Liver (tissue), 9 donors: ENCODE measurements around the gene CALY. TPM values are rescaled to one million over a fixed set of nuclear protein-coding genes. Genes with fewer than 3 reads are reported as not detected.

Experiments used
- DNase-seq: peaks from one replicate; pipeline ENCODE4 v3.0.0-alpha.2; 2017; ENCODE audit warnings: low spot score
- H3K27ac ChIP-seq, 2 donors: one replicate each; pipeline ENCODE4 v1.7.0; 2013; ENCODE audit warnings: inconsistent platforms in 2 of 2, low read length in 2 of 2, control low read depth in 1 of 2, low read depth in 1 of 2, mild to moderate bottlenecking in 1 of 2
- H3K27me3 ChIP-seq, 4 donors: one replicate each; pipeline versions ENCODE4 v1.6.1 to v1.7.0; 2013; ENCODE audit warnings: low read length in 3 of 4, inconsistent platforms in 1 of 4, mild to moderate bottlenecking in 1 of 4, moderate library complexity in 1 of 4; ENCODE audit not compliant: control insufficient read depth in 4 of 4, insufficient read depth in 4 of 4
- H3K36me3 ChIP-seq, 4 donors: one replicate each; pipeline versions ENCODE4 v1.6.1 to v1.7.0; 2013; ENCODE audit warnings: low read length in 3 of 4, mild to moderate bottlenecking in 3 of 4, low read depth in 1 of 4, moderate library complexity in 1 of 4; ENCODE audit not compliant: control insufficient read depth in 4 of 4, insufficient read depth in 3 of 4
- H3K4me1 ChIP-seq, 4 donors: one replicate each; pipeline versions ENCODE4 v1.6.1 to v1.7.0; 2013; ENCODE audit warnings: low read length in 3 of 4, mild to moderate bottlenecking in 3 of 4, moderate library complexity in 1 of 4; ENCODE audit not compliant: control insufficient read depth in 4 of 4, insufficient read depth in 4 of 4
- H3K4me3 ChIP-seq, 3 donors: one replicate each; pipeline versions ENCODE4 v1.6.1 to v1.7.0; 2013; ENCODE audit warnings: low read length in 3 of 3, control low read depth in 1 of 3, low read depth in 1 of 3, mild to moderate bottlenecking in 1 of 3
- H3K9ac ChIP-seq, 2 donors: one replicate each; pipeline ENCODE4 v1.7.0; 2013; ENCODE audit warnings: low read length in 2 of 2, mild to moderate bottlenecking in 2 of 2, moderate library complexity in 2 of 2, control low read depth in 1 of 2, low read depth in 1 of 2
- H3K9me3 ChIP-seq, 4 donors: one replicate each; pipeline versions ENCODE4 v1.6.1 to v1.7.0; 2013; ENCODE audit warnings: low read length in 3 of 4; ENCODE audit not compliant: control insufficient read depth in 4 of 4
- ATF3 ChIP-seq: IDR thresholded peaks from 2 replicates; pipeline ENCODE4 v1.6.1; 2016; ENCODE audit warnings: antibody characterized with exemption
- CTCF ChIP-seq: fragments of 150-350 bp; IDR thresholded peaks from 2 replicates; pipeline ENCODE4 v1.5.1; 2017; ENCODE audit warnings: improper control_type of control experiment, low read depth, low read length; ENCODE audit not compliant: missing input control
- EGR1 ChIP-seq, 2 donors: IDR thresholded peaks; 2 replicates each; pipeline ENCODE4 v1.6.1; 2016 to 2018; ENCODE audit warnings: antibody characterized with exemption in 2 of 2, low read depth in 2 of 2
- FOXA1 ChIP-seq: IDR thresholded peaks from 2 replicates; pipeline ENCODE4 v1.6.1; 2016; ENCODE audit warnings: antibody characterized with exemption
- GABPA ChIP-seq, 2 donors: IDR thresholded peaks in 1 of 2; conservative IDR thresholded peaks in 1 of 2; 2 replicates each; pipeline ENCODE4 v1.6.1; 2016; ENCODE audit warnings: antibody characterized with exemption in 2 of 2, mild to moderate bottlenecking in 1 of 2, moderate library complexity in 1 of 2
- HNF4G ChIP-seq: IDR thresholded peaks from 2 replicates; pipeline ENCODE4 v1.6.1; 2016; ENCODE audit warnings: antibody characterized with exemption
- JUND ChIP-seq, 2 donors: IDR thresholded peaks; 2 replicates each; pipeline ENCODE4 v1.6.1; 2016; ENCODE audit warnings: antibody characterized with exemption in 2 of 2
- MAX ChIP-seq: IDR thresholded peaks from 2 replicates; pipeline ENCODE4 v1.6.1; 2016; ENCODE audit warnings: antibody characterized with exemption
- RXRA ChIP-seq, 2 donors: IDR thresholded peaks; 2 replicates each; pipeline ENCODE4 v1.6.1; 2017 to 2018; ENCODE audit warnings: antibody characterized with exemption in 2 of 2, mild to moderate bottlenecking in 1 of 2
- YY1 ChIP-seq: IDR thresholded peaks from 2 replicates; pipeline ENCODE4 v1.6.1; 2016; ENCODE audit warnings: antibody characterized with exemption, mild to moderate bottlenecking
- ZBTB33 ChIP-seq: IDR thresholded peaks from 2 replicates; pipeline ENCODE4 v1.6.1; 2016; ENCODE audit warnings: antibody characterized with exemption
- WGBS: extraction: QIAGEN DNeasy Blood & Tissue Kit; methylation state at CpG from one replicate; pipeline ENCODE4 v1.1.7; 2013; 5-methylcytosine and 5-hydroxymethylcytosine counted together
- polyA plus RNA-seq, 2 donors: library from polyadenylated mRNA; stranded (reverse) in 1 of 2; unstranded in 1 of 2; fragments of 200-250 nt in 1 of 2; fragments of >200 nt in 1 of 2; fragmentation: Nextera tagmentation in 1 of 2; extraction: Ambion mirVana in 1 of 2; gene quantifications; one replicate each; pipeline versions ENCODE4 v1.2.1 to v1.2.3, GENCODE V29; 2013 to 2015
- total RNA-seq, 2 donors: library from RNA; depleted of rRNA; stranded (reverse); fragments of >200 nt; gene quantifications; one replicate each; pipeline ENCODE4 v1.2.3, GENCODE V29; 2014
- donor health status: healthy.
- donor health status: healthy.
- donor health status: healthy.
- donor health status: healthy.
- donor health status: healthy.

Gene CALY
- total and polyA plus RNA-seq, 4 donors: 0.07 TPM; not detected in 3

- peaks cover 0 to 27% (median 13%) of the 10 kb centered on the region in 4 donors for H3K4me1 ChIP-seq
- 96% methylated on average over 13 of the region's 13 CpGs for WGBS
- DNase-seq: no peak
- no peak overlapping the region for H3K27ac ChIP-seq
- TF ChIP-seq ATF3: no peak
- H3K9ac ChIP-seq: no peak overlapping the region
- H3K9me3 ChIP-seq: no peaks in the 10 kb centered on the region
- no peaks in the 10 kb centered on the region for H3K27me3 ChIP-seq
- H3K4me3 ChIP-seq: no peak overlapping the region
- H3K36me3 ChIP-seq: peaks cover 36 to 73% (median 62%) of the 10 kb centered on the region in 4 donors
These were observed 30.1 kb upstream of the CALY start for GRCh38 chr10:133366751-133367150.

GRCh38 chr10:133366130-133366478, 29.4 kb upstream of the CALY start:
- no peaks in the 10 kb centered on the region for H3K27me3 ChIP-seq
- peaks cover 36 to 76% (median 62%) of the 10 kb centered on the region in 4 donors for H3K36me3 ChIP-seq
- peaks cover 0 to 22% (median 12%) of the 10 kb centered on the region in 4 donors for H3K4me1 ChIP-seq
- H3K4me3 ChIP-seq: no peak overlapping the region
- WGBS: 87% methylated on average over 17 of the region's 17 CpGs
- no peak for DNase-seq
- H3K27ac ChIP-seq: no peak overlapping the region
- no peak for TF ChIP-seq YY1
- TF ChIP-seq ZBTB33: no peak
- no peak for TF ChIP-seq GABPA (IDR thresholded peaks at IDR 0.05 in 1 of 2, conservative IDR thresholded peaks at IDR 0.05 in 1 of 2)
- TF ChIP-seq HNF4G: no peak
- no peak for TF ChIP-seq EGR1 (IDR thresholded peaks at IDR 0.05; ENCODE audit: low read depth in 2 of 2)
- TF ChIP-seq JUND (IDR thresholded peaks at IDR 0.05): no peak
- no peak overlapping the region for H3K9ac ChIP-seq
- no peaks in the 10 kb centered on the region for H3K9me3 ChIP-seq

GRCh38 chr10:133365461-133366129, 28.9 kb upstream of the CALY start:
- no peak overlapping the region for H3K27ac ChIP-seq
- no peaks in the 10 kb centered on the region for H3K9me3 ChIP-seq
- peaks cover 35 to 74% (median 61%) of the 10 kb centered on the region in 4 donors for H3K36me3 ChIP-seq
- H3K4me3 ChIP-seq: no peak overlapping the region
- H3K9ac ChIP-seq: no peak overlapping the region
- DNase-seq: no peak
- TF ChIP-seq EGR1 (IDR thresholded peaks at IDR 0.05; ENCODE audit: low read depth in 2 of 2) (no peak), FOXA1 (no peak), GABPA (IDR thresholded peaks at IDR 0.05 in 1 of 2, conservative IDR thresholded peaks at IDR 0.05 in 1 of 2) (no peak), RXRA (IDR thresholded peaks at IDR 0.05) (no peak), CTCF (no peak), YY1 (no peak), ZBTB33 (no peak), MAX (no peak)
- 75% methylated on average over 13 of the region's 13 CpGs for WGBS
- H3K27me3 ChIP-seq: no peaks in the 10 kb centered on the region
- H3K4me1 ChIP-seq: peaks cover under 1 to 25% (median 16%) of the 10 kb centered on the region in 4 donors
